HEK293 (cell line): ENCODE results near the gene GRIK2.

Experiments used
- KLF9 ChIP-seq: fragments of 450-650 bp; formaldehyde crosslinking; IDR thresholded peaks from 2 replicates; pipeline ENCODE4 v1.5.1; 2016; ENCODE audit warnings: missing biosample characterization, missing genetic modification characterization, low read depth
- REST ChIP-seq: fragments of 450-650 bp; formaldehyde crosslinking; IDR thresholded peaks from 2 replicates; pipeline ENCODE4 v1.5.1; 2016; ENCODE audit warnings: missing biosample characterization, missing genetic modification characterization
- TCF7L2 ChIP-seq: IDR thresholded peaks from 2 replicates; pipeline ENCODE4 v1.6.1; 2011; ENCODE audit warnings: low read depth, mild to moderate bottlenecking, inconsistent platforms, low read length, moderate library complexity, borderline replicate concordance
- YY2 ChIP-seq: fragments of 450-650 bp; formaldehyde crosslinking; IDR thresholded peaks from 2 replicates; pipeline ENCODE4 v1.5.1; 2016; ENCODE audit warnings: missing biosample characterization, missing genetic modification characterization
- ZNF404 ChIP-seq: fragments of 450-650 bp; formaldehyde crosslinking; IDR thresholded peaks from 2 replicates; pipeline ENCODE4 v1.5.1; 2017; ENCODE audit warnings: missing biosample characterization, missing genetic modification characterization
- ZNF416 ChIP-seq: fragments of 450-650 bp; formaldehyde crosslinking; IDR thresholded peaks from 2 replicates; pipeline ENCODE4 v1.5.1; 2016; ENCODE audit warnings: missing biosample characterization, missing genetic modification characterization
- ZNF513 ChIP-seq: fragments of 450-650 bp; IDR thresholded peaks from 2 replicates; pipeline ENCODE4 v1.5.1; 2018; ENCODE audit warnings: missing biosample characterization, missing genetic modification characterization
- ZNF561 ChIP-seq: fragments of 450-650 bp; IDR thresholded peaks from 2 replicates; pipeline ENCODE4 v1.5.1; 2018; ENCODE audit warnings: missing biosample characterization, missing genetic modification characterization, borderline replicate concordance
- ZNF629 ChIP-seq: fragments of 450-650 bp; formaldehyde crosslinking; IDR thresholded peaks from 2 replicates; pipeline ENCODE4 v1.5.1; 2017; ENCODE audit warnings: missing biosample characterization, missing genetic modification characterization
- ZNF660 ChIP-seq: fragments of 450-650 bp; IDR thresholded peaks from 2 replicates; pipeline ENCODE4 v1.5.1; 2018; ENCODE audit warnings: missing biosample characterization, mild to moderate bottlenecking, missing genetic modification characterization
- ZNF677 ChIP-seq: fragments of 450-650 bp; IDR thresholded peaks from 2 replicates; pipeline ENCODE4 v1.5.0; 2018; ENCODE audit warnings: missing biosample characterization, mild to moderate bottlenecking, missing genetic modification characterization, moderate library complexity
- TF ChIP-seq, protein P1 (sequence below): fragments of 450-650 bp; formaldehyde crosslinking; IDR thresholded peaks from 2 replicates; pipeline ENCODE4 v1.5.1; 2016; ENCODE audit warnings: missing biosample characterization, missing genetic modification characterization
- TF ChIP-seq, protein P2 (sequence below): fragments of 450-650 bp; formaldehyde crosslinking; IDR thresholded peaks from 2 replicates; pipeline ENCODE4 v1.5.1; 2016; ENCODE audit warnings: missing biosample characterization, missing genetic modification characterization
- TF ChIP-seq, protein P3 (sequence below): fragments of 450-650 bp; formaldehyde crosslinking; IDR thresholded peaks from 2 replicates; pipeline ENCODE4 v1.5.1; 2016; ENCODE audit warnings: missing biosample characterization, missing genetic modification characterization, borderline replicate concordance

DNA sequence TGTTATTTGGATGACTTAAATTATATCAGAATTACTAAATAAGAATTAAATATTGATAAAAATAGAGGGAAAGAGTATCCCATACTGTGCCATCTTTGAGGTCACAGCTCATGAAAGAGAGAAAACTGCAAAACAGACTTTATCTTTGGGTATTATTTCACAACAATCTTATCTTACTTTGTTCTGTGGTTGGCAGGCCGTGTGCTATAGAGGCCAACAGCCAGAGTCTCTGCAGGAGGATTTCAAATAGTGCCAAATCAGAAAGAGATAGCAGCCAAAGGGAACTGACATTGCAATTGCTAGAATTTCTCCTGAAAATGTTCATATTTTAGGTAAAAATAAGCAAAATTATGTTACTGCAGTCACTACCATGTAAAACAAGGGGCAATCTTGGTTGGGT is 354.2 kb downstream of the GRIK2 start:
- TF ChIP-seq, protein P1, sequence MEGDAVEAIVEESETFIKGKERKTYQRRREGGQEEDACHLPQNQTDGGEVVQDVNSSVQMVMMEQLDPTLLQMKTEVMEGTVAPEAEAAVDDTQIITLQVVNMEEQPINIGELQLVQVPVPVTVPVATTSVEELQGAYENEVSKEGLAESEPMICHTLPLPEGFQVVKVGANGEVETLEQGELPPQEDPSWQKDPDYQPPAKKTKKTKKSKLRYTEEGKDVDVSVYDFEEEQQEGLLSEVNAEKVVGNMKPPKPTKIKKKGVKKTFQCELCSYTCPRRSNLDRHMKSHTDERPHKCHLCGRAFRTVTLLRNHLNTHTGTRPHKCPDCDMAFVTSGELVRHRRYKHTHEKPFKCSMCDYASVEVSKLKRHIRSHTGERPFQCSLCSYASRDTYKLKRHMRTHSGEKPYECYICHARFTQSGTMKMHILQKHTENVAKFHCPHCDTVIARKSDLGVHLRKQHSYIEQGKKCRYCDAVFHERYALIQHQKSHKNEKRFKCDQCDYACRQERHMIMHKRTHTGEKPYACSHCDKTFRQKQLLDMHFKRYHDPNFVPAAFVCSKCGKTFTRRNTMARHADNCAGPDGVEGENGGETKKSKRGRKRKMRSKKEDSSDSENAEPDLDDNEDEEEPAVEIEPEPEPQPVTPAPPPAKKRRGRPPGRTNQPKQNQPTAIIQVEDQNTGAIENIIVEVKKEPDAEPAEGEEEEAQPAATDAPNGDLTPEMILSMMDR (tag by site-specific recombination) = no peak
- no peak for TF ChIP-seq ZNF629 (tag by site-specific recombination)
- no peak for TF ChIP-seq ZNF677 (tag by site-specific recombination)
- no peak for TF ChIP-seq ZNF561 (tag by site-specific recombination)
- no peak for TF ChIP-seq REST (tag by site-specific recombination)
- TF ChIP-seq ZNF404 (tag by site-specific recombination) = no peak
- TF ChIP-seq ZNF660 (tag by site-specific recombination) = no peak
- TF ChIP-seq, protein P2, sequence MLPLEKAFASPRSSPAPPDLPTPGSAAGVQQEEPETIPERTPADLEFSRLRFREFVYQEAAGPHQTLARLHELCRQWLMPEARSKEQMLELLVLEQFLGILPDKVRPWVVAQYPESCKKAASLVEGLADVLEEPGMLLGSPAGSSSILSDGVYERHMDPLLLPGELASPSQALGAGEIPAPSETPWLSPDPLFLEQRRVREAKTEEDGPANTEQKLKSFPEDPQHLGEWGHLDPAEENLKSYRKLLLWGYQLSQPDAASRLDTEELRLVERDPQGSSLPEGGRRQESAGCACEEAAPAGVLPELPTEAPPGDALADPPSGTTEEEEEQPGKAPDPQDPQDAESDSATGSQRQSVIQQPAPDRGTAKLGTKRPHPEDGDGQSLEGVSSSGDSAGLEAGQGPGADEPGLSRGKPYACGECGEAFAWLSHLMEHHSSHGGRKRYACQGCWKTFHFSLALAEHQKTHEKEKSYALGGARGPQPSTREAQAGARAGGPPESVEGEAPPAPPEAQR = no peak
- TF ChIP-seq YY2 (tag by site-specific recombination) = no peak
- TF ChIP-seq ZNF513 (tag by site-specific recombination) = no peak
- TF ChIP-seq KLF9 (tag by site-specific recombination) = no peak
- TF ChIP-seq ZNF416 (tag by site-specific recombination) = no peak
- TF ChIP-seq TCF7L2 = no peak
- TF ChIP-seq, protein P3, sequence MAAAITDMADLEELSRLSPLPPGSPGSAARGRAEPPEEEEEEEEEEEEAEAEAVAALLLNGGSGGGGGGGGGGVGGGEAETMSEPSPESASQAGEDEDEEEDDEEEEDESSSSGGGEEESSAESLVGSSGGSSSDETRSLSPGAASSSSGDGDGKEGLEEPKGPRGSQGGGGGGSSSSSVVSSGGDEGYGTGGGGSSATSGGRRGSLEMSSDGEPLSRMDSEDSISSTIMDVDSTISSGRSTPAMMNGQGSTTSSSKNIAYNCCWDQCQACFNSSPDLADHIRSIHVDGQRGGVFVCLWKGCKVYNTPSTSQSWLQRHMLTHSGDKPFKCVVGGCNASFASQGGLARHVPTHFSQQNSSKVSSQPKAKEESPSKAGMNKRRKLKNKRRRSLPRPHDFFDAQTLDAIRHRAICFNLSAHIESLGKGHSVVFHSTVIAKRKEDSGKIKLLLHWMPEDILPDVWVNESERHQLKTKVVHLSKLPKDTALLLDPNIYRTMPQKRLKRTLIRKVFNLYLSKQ (tag by site-specific recombination) = no peak
